Lung microvascular endothelial cell (primary cell): ENCODE measurements around the gene FREY1. TPM values are rescaled to one million over a fixed set of nuclear protein-coding genes. Genes with fewer than 3 reads are reported as not detected.

Experiments
- DNase-seq, 2 donors: peaks; one replicate each; pipeline versions ENCODE4 v3.0.0 to v3.0.0-alpha.2; 2010; ENCODE audit warnings: low read depth in 2 of 2
- total RNA-seq: library from RNA; depleted of rRNA; stranded (reverse); fragments of >200 nt; gene quantifications from 2 replicates; pipeline ENCODE4 v1.2.1, GENCODE V29; 2014

The FREY1 gene
- total RNA-seq, 1 donor from 2014 or later = 0.99 TPM

DNA sequence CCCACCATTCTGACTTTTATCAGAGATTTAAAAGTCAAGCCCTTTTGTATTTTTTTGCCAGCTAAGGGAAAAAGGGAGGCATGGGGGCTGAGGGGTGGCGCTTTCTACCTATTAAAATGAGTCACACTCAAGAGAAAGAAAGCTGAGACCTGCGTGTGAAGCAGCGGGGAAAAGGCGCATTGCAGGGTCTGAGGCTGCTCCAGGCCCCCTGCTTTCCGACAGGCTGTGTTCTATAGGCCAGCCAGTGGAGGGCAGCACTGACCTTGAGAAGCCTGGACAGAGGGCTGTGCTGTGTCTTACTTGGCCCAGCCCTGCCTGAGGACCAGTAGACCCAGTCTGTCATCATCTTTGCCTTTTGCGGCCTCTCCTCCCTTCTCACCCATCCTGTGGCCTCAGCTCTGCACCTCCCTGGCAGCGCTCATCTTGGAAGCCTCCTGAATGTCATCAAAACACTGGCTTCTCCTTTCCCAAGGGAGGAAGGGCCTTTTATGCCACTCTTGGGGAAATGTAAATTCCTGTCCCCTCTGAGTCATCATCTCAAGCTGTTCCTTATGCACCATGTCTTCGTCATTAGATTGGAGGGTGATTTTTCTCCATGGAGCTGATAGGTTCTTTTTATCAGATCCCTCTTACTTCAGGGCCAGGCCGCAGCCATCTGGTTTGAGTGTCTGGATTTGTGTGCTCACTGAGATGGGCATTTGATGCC, 34.3 kb downstream of the FREY1 start:
- peak; percentile 63 to 79 for DNase-seq

DNA sequence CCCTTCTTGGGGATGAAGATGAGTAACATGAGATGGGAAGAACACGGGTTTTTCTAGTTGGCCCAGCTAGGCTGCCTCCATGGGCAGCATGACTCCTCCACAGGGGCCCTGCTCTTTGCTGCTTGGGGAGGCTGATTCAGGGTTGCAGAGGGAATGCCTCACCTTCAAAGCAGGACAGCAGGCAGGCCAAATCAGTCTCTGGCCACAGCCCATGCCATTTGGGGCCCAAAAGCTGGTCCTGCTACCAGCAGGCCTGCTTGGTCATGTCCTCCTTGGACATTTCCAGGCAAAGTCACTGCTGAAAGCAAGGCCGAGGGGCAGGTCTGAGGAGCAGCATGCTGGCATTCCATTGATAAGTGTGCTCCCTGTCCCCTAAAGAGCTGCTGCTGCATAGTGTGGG, 35.4 kb downstream of the FREY1 start:
- DNase-seq = no peak

DNA sequence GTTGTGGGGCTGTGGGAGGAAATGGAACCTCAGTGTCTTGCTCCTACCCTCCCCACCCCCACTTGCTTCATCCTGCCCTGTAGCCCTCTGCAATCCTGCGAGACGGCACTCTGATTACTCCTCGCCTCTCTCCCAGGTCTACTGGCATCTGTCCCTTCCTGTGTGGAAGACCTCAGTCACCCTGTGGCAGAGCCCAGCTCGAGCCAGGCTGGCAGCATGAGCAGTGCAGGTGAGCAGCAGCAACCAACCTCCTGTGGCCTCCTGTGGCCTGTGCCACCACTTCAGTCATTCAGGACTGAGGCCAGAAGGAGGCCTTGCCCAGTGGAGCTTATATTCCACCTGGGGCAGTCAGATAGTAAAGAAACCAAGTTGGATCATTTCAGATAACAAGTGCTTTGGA, 36.4 kb downstream of the FREY1 start:
- no peak for DNase-seq

DNA sequence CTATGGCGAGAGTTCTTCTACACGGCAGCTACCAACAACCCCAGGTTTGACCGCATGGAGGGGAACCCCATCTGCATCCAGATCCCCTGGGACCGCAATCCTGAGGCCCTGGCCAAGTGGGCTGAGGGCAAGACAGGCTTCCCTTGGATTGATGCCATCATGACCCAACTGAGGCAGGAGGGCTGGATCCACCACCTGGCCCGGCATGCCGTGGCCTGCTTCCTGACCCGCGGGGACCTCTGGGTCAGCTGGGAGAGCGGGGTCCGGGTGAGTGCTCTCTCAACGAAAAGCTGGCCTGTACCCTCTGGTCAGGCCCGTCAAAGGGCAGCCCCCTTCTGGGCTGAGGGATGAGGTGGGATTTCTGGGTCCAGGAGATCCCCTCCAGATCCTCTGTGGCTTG, 37.5 kb downstream of the FREY1 start:
- no peak for DNase-seq

DNA sequence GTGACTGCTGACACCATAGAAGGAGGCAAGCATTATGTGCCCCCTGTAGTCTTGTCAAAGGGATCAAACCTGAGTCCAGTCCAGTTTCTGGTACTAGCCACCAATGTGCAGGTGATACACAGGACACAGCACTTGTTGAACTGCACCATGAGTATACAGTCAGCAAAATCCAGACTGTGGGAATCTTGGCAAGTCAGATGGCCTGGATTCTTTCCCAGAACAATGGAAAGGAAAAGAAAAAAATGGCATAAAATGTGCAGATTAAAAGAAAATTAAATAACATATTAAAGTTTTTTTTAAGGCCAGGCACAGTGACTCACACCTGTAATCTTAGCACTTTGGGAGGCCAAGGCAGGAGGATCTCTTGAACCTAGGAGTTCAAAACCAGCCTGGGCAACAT, 43.0 kb downstream of the FREY1 start:
- DNase-seq = peak in 1 of 2 donors; percentile 86

DNA sequence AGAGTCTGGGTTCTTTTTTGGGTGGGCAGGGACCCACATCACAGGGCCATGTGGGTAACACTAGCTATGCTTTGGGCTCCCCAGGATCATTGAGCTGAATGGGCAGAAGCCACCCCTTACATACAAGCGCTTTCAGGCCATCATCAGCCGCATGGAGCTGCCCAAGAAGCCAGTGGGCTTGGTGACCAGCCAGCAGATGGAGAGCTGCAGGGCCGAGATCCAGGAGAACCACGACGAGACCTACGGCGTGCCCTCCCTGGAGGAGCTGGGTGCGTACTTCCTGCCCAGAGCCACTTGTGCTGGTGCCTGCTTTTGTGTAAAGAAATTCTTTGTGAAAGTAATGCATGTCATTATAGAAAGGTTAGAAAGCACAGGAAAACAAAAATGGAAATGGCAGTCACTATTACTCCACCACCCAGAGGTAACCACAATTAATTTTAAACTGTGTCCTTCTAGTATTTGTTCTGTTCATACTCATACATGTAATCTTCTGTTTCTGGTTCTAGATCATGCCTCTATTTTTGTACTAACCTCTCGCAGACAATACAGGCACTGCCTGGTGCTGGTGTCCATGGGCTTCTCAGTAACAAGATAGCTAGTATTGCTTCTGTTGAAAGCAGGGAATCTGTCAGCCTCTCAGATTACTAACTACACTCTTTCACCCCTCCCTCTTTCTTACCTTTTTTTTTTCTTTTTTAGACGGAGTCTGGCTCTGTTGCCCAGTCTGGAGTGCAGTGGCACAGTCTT, 46.1 kb downstream of the FREY1 start:
- no peak for DNase-seq

DNA sequence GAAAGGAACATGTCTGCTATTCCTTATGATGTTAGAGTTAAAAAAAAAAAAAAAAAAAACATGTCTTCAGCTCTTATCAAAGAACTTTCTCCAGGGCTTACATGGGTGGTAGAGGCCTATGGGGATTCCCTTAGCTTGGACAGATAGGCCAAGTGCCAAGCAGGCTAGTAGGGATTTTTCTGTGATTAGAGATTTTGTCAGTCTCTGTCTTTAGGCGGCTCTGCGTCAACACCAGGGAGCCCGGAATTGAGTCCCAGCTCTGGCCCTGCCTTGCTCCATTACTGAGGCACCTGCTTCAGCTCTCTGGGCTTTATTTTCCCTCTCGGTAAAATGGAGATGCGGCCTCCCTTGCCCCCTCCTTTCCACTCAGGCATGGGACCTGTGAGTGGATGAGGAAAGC, 46.7 kb downstream of the FREY1 start:
- no peak for DNase-seq

DNA sequence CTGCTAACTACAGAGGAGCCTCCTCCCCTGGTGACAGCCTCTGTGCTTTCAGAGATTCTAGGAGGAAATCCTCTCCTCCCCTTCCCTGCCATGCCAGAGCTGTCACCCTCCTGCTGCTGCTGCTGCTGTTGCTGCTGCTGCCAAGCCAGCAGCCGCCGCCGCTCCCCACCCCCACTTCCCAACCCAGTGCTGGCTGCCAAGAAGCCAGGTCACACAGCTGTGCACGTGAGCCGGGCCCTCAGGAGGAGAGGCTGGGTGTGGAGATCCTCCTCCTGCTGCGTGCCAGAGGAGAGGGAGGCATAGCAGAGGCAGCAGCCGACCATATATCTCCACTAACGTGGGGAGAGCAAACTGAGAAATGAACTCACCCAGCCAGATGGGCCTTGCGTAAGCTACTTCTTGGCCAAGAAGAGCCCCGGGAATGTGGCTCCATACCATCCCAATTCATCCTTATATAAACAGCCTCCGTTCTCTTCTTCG, 47.4 kb downstream of the FREY1 start:
- DNase-seq = peak; percentile 84 to 91

DNA sequence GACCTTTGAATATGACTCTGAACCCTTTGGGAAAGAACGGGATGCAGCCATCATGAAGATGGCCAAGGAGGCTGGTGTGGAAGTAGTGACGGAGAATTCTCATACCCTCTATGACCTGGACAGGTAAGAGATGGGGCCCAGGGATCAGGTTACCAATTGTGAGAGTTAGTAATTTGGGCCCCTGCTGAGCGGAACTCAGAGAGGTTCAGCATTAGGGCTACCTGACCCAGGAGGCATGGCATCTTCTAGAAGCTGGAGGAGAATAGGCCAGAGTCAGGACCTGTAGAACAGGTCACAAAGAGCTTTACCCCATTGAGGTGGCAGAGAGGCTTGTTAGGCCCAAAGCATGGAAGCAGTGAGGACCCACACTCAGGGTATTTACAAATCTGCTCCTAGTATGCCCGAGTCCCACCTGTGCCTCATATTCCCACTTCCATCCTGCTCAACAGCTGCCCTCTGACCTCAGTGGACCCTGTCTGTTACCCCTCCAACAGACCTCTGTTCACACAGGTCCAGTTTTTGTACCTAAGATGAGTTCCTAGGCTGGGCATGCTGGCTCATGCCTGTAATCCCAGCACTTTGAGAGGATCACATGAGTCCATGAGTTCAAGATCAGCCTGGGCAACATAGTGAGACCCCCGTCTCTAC, 48.2 kb downstream of the FREY1 start:
- DNase-seq = no peak

DNA sequence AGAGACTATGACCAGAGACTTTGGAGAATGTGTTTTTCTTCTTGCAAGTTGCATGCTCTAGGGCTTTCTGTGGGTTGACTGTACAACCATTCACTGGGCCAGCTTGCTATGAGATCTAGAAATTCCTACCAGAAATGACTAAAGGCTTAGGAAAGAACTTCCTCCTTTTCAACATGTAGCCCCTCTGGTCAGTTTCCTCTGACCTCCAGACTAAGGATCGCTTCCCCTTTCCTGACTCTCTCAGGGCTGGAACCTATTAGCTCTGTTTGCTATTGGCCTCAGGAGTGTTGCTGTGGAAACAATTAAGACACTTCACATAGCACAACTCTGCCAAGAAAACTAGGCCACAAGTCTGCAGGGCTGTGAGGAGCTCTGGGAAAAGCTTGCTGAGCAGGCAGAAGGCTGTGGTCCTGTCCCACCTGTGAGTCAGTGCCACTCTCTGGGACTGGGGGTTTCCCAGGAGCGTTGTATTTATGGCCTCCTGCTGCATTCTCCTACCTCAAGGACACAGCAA, 49.1 kb downstream of the FREY1 start:
- DNase-seq = peak; percentile 47 to 96

Other genes with a start within 250 kb of the FREY1 start
- 1.8 and 6.1 TPM in 2 replicates for gene CHST1, start 241.6 kb downstream of the FREY1 start, total RNA-seq
- gene SLC35C1, start 102.1 kb downstream of the FREY1 start, total RNA-seq = 6.3 and 7.7 TPM in 2 replicates
- gene CRY2, start 59.8 kb downstream of the FREY1 start, total RNA-seq = 4.4 and 7.1 TPM in 2 replicates
- gene MAPK8IP1, start 21.6 kb downstream of the FREY1 start, total RNA-seq = 0.99 and 1.7 TPM in 2 replicates
- 31.4 and 32.9 TPM in 2 replicates for gene PEX16, start 10.6 kb upstream of the FREY1 start, total RNA-seq
- not detected in 2 replicates for gene LARGE2, start 15.4 kb upstream of the FREY1 start, total RNA-seq
- 5.2 and 8.9 TPM in 2 replicates for gene PHF21A, start 214.2 kb upstream of the FREY1 start, total RNA-seq